ENCODE measurements around the gene NOL9. TPM values are rescaled to one million over a fixed set of nuclear protein-coding genes. Genes with fewer than 3 reads are reported as not detected.
A peak's percentile ranks its signal among the peaks of the same experiment; 100 is the strongest.

NOL9 gene
- total and polyA plus RNA-seq, 2 of the 13 experiments (the other 11 are each of a cell fraction or from before 2014, with no cell fraction given) = 18.0 to 24.7 TPM

GRCh38 chr1:6602669-6603237 is 48.4 kb upstream of the NOL9 start, which contains the start of gene KLHL21 (continued):
- TF ChIP-seq U2AF1 (optimal IDR thresholded peaks at IDR 0.05; ENCODE audit: low read depth, low read length) (no peak), SOX13 (IDR thresholded peaks at IDR 0.05) (peak; percentile 14; the same call in 1 of the 2 replicates), SOX13 (CRISPR knock-in tag; conservative IDR thresholded peaks at IDR 0.05 in 1 of 2, IDR thresholded peaks at IDR 0.05 in 1 of 2) (no peak), POGK (CRISPR knock-in tag; conservative IDR thresholded peaks at IDR 0.05) (0 out of 2 replicates have a peak, but pooled peaks have one; percentile 59), MBNL3 (CRISPR knock-in tag; conservative IDR thresholded peaks at IDR 0.05) (no peak), NKX3-1 (CRISPR knock-in tag; IDR thresholded peaks at IDR 0.05) (peak; percentile 7; the same call in 1 of the 2 replicates), FOSL1 (CRISPR knock-in tag; IDR thresholded peaks at IDR 0.05; ENCODE audit: borderline replicate concordance) (no peak), TARDBP (CRISPR knock-in tag; IDR thresholded peaks at IDR 0.05) (no peak), ELF1 (CRISPR knock-in tag; IDR thresholded peaks at IDR 0.05) (no peak), MIXL1 (CRISPR knock-in tag; IDR thresholded peaks at IDR 0.05) (no peak), PHF8 (CRISPR knock-in tag; IDR thresholded peaks at IDR 0.05) (peak; percentile 70; the same call in 1 of the 2 replicates), ZBTB25 (CRISPR knock-in tag; IDR thresholded peaks at IDR 0.05) (0 out of 2 replicates have a peak, but pooled peaks have one; percentile 17), GPBP1L1 (CRISPR knock-in tag; IDR thresholded peaks at IDR 0.05) (no peak), ZNF792 (CRISPR knock-in tag; IDR thresholded peaks at IDR 0.05) (peak; percentile 61), CBX1 (IDR thresholded peaks at IDR 0.05; ENCODE audit: low read depth) (peak; percentile 74), TCF7 (IDR thresholded peaks at IDR 0.05; ENCODE audit: low read depth) (no peak), NR2F2 (IDR thresholded peaks at IDR 0.05; ENCODE audit: borderline replicate concordance, low read depth) (no peak), NFKBIZ (CRISPR knock-in tag; IDR thresholded peaks at IDR 0.05) (no peak; the same call in 1 of the 2 replicates), NCOA1 (CRISPR knock-in tag; IDR thresholded peaks at IDR 0.05) (no peak), SAP130 (CRISPR knock-in tag; IDR thresholded peaks at IDR 0.05; ENCODE audit: low read depth) (peak; percentile 70), ELF3 (CRISPR knock-in tag; IDR thresholded peaks at IDR 0.05) (peak; percentile 63), HINFP (CRISPR knock-in tag; IDR thresholded peaks at IDR 0.05; ENCODE audit: low read depth) (no peak; the same call in none of the 2 replicates), ZNF18 (CRISPR knock-in tag; IDR thresholded peaks at IDR 0.05; ENCODE audit: insufficient replicate concordance) (peak; percentile 46), MAX (IDR thresholded peaks at IDR 0.05) (peak; percentile 8; the same call in 1 of the 2 replicates), MED1 (CRISPR knock-in tag; IDR thresholded peaks at IDR 0.05) (no peak; the same call in none of the 2 replicates), ZNF644 (CRISPR knock-in tag; IDR thresholded peaks at IDR 0.05; ENCODE audit: low read depth) (no peak)
